HCT116 (cell line): ENCODE measurements around the gene MCC. TPM values are rescaled to one million over a fixed set of nuclear protein-coding genes. Genes with fewer than 3 reads are reported as not detected.

ENCODE experiments used
- ATAC-seq: fragments of 200-7000 bp; cut with Tn5 transposase; 2 replicates; pipeline ENCODE4 v1.9.1; 2020; ENCODE audit warnings: mild to moderate bottlenecking, moderate library complexity
- BruUV-seq: library from RNA; stranded (reverse); fragments of 400-500 nt; replicated peaks from 2 replicates; lab custom pipeline; 2021; lab: Mats Ljungman, UMichigan
- CTCF ChIA-PET: fragments of 300-600 bp; sonication (Branson Sonifier 250); formaldehyde crosslinking; loops from one replicate; lab custom pipeline; 2021; ENCODE audit warnings: antibody characterized with exemption; lab: Charles Lee
- POLR2A ChIA-PET: fragments of 300-600, 350-600 bp; sonication (Branson Sonifier 250); formaldehyde crosslinking; loops from one replicate; lab custom pipeline; 2021; ENCODE audit warnings: antibody characterized with exemption; lab: Charles Lee
- RAD21 ChIA-PET, 2 experiments: fragments of 300-600 bp; sonication (Branson Sonifier 250); formaldehyde crosslinking; loops; one replicate each; lab custom pipeline; 2023; ENCODE audit warnings: low total read pairs in 2 of 2; ENCODE audit not compliant: uncharacterized antibody in 2 of 2, unreplicated experiment in 2 of 2, low non-redundant PET in 1 of 2; lab: Charles Lee
- DNase-seq: peaks from one replicate; pipeline ENCODE4 v3.0.0-alpha.2; 2010; ENCODE audit warnings: low read depth, low spot score
- H2AFZ ChIP-seq: fragments of 200-600 bp; shearing (Covaris generic), sonication (generic); 2 replicates; pipeline ENCODE4 v1.6.1; 2017; ENCODE audit warnings: low read depth, mixed run types, mixed read lengths, antibody characterized with exemption, low read length; ENCODE audit not compliant: poor library complexity, severe bottlenecking
- H3K27ac ChIP-seq: 2 replicates; pipeline ENCODE4 v1.5.1; 2012; ENCODE audit warnings: low read depth, low read length
- H3K27me3 ChIP-seq: fragments of 200-600 bp; sonication (generic); 2 replicates; pipeline ENCODE4 v1.6.1; 2016; ENCODE audit warnings: mixed run types, low read length, mixed read lengths; ENCODE audit not compliant: insufficient read depth
- H3K36me3 ChIP-seq, 2 experiments: fragments of 200-500 bp in 1 of 2; fragments of 200-600 bp in 1 of 2; sonication (Bioruptor generic) in 1 of 2; sonication (generic) in 1 of 2; 2 replicates each; pipeline versions ENCODE4 v1.5.1 to v1.6.1; 2014 to 2016; ENCODE audit warnings: low read length in 2 of 2, inconsistent platforms in 1 of 2, mixed read lengths in 1 of 2, mixed run types in 1 of 2; ENCODE audit not compliant: insufficient read depth in 2 of 2, control insufficient read depth in 1 of 2
- H3K4me1 ChIP-seq, 2 experiments: fragments of 200-600 bp in 1 of 2; sonication (generic) in 1 of 2; 2 replicates each; pipeline versions ENCODE4 v1.5.1 to v1.6.1; 2012 to 2017; ENCODE audit warnings: low read length in 2 of 2, inconsistent platforms in 1 of 2, mild to moderate bottlenecking in 1 of 2, mixed read lengths in 1 of 2, mixed run types in 1 of 2, moderate library complexity in 1 of 2; ENCODE audit not compliant: insufficient read depth in 2 of 2, control insufficient read depth in 1 of 2
- H3K4me2 ChIP-seq: fragments of 200-600 bp; sonication (generic); 2 replicates; pipeline ENCODE4 v1.6.1; 2017; ENCODE audit warnings: mixed run types, low read length, mixed read lengths
- H3K4me3 ChIP-seq, 2 experiments: fragments of 200-600 bp in 1 of 2; sonication (generic) in 1 of 2; replicated peaks in 1 of 2; 2 replicates each; pipeline ENCODE4 v1.5.1; 2011 to 2016; ENCODE audit warnings: low read length in 2 of 2, control low read depth in 1 of 2, low read depth in 1 of 2, mild to moderate bottlenecking in 1 of 2, mixed read lengths in 1 of 2, mixed run types in 1 of 2
- H3K79me2 ChIP-seq: fragments of 200-600 bp; sonication (generic); 2 replicates; pipeline ENCODE4 v1.6.1; 2017; ENCODE audit warnings: mild to moderate bottlenecking, mixed run types, low read length, moderate library complexity, mixed read lengths; ENCODE audit not compliant: insufficient read depth
- H3K9ac ChIP-seq: fragments of 200-600 bp; sonication (generic); 2 replicates; pipeline ENCODE4 v1.6.1; 2016; ENCODE audit warnings: low read length, mixed read lengths
- H3K9me2 ChIP-seq: fragments of 200-600 bp; sonication (generic), shearing (Covaris generic); 2 replicates; pipeline ENCODE4 v1.6.1; 2017; ENCODE audit warnings: mixed run types, mild to moderate bottlenecking, moderate library complexity; ENCODE audit not compliant: insufficient read depth
- H3K9me3 ChIP-seq, 2 experiments: fragments of 200-500 bp in 1 of 2; fragments of 200-600 bp in 1 of 2; sonication (Bioruptor generic) in 1 of 2; sonication (generic) in 1 of 2; 2 replicates each; pipeline ENCODE4 v1.6.1; 2014 to 2017; ENCODE audit warnings: low read length in 2 of 2, mixed read lengths in 2 of 2, inconsistent platforms in 1 of 2, low read depth in 1 of 2, mild to moderate bottlenecking in 1 of 2, mixed run types in 1 of 2, moderate library complexity in 1 of 2; ENCODE audit not compliant: control insufficient read depth in 1 of 2, insufficient read depth in 1 of 2
- H4K20me1 ChIP-seq: fragments of 200-600 bp; sonication (generic), shearing (Covaris generic); 2 replicates; pipeline ENCODE4 v1.6.1; 2017; ENCODE audit warnings: mixed run types, mild to moderate bottlenecking, moderate library complexity; ENCODE audit not compliant: insufficient read depth
- CBX3 ChIP-seq: IDR thresholded peaks from 2 replicates; pipeline ENCODE4 v1.6.1; 2012; ENCODE audit warnings: low read depth
- CEBPB ChIP-seq: IDR thresholded peaks from 2 replicates; pipeline ENCODE4 v1.6.1; 2012; ENCODE audit warnings: low read depth
- EGR1 ChIP-seq: IDR thresholded peaks from 2 replicates; pipeline ENCODE4 v1.6.1; 2012; ENCODE audit warnings: low read depth
- ELF1 ChIP-seq: IDR thresholded peaks from 2 replicates; pipeline ENCODE4 v1.6.1; 2012; ENCODE audit warnings: low read depth, borderline replicate concordance
- EZH2 ChIP-seq: fragments of 200-600 bp; sonication (generic); IDR thresholded peaks from 2 replicates; pipeline ENCODE4 v1.6.1; 2017; ENCODE audit warnings: antibody characterized with exemption, mixed run types
- EZH2phosphoT487 ChIP-seq: fragments of 200-600 bp; IDR thresholded peaks from 2 replicates; pipeline ENCODE4 v1.6.1; 2018; ENCODE audit warnings: antibody characterized with exemption, borderline replicate concordance
- JUND ChIP-seq: IDR thresholded peaks from 2 replicates; pipeline ENCODE4 v1.6.1; 2012
- MAX ChIP-seq: IDR thresholded peaks from 2 replicates; pipeline ENCODE4 v1.6.1; 2012
- POLR2AphosphoS5 ChIP-seq: IDR thresholded peaks from 2 replicates; pipeline ENCODE4 v1.6.1; 2011; ENCODE audit warnings: mild to moderate bottlenecking, low read depth, low read length, moderate library complexity
- RAD21 ChIP-seq: IDR thresholded peaks from 2 replicates; pipeline ENCODE4 v1.6.1; 2012; ENCODE audit warnings: low read depth, mild to moderate bottlenecking
- REST ChIP-seq: IDR thresholded peaks from 2 replicates; pipeline ENCODE4 v1.6.1; 2012; ENCODE audit warnings: low read depth
- SIN3A ChIP-seq: IDR thresholded peaks from 2 replicates; pipeline ENCODE4 v1.6.1; 2012; ENCODE audit warnings: low read depth
- SP1 ChIP-seq: IDR thresholded peaks from 2 replicates; pipeline ENCODE4 v1.6.1; 2012; ENCODE audit warnings: low read depth
- ZFX ChIP-seq: fragments of 450-650 bp; IDR thresholded peaks from 2 replicates; pipeline ENCODE4 v1.6.1; 2017
- ZNF274 ChIP-seq: fragments of 200-500 bp; sonication (Bioruptor generic); IDR thresholded peaks from 2 replicates; pipeline ENCODE4 v1.6.1; 2014; ENCODE audit warnings: mild to moderate bottlenecking, low read depth, low read length, inconsistent platforms
- intact Hi-C: fragments of 100-400 bp; cut with micrococcal nuclease; formaldehyde crosslinking; loops from 2 replicates; pipeline ENCODE4 v1.10.0; 2022
- total RNA-seq: library from RNA; stranded (reverse); gene quantifications from one replicate; pipeline ENCODE4 v1.2.1, GENCODE V29; 2021; ENCODE audit not compliant: unreplicated experiment
- TF ChIP-seq, protein P1 (sequence below): IDR thresholded peaks from 2 replicates; pipeline ENCODE4 v1.6.1; 2012
- TF ChIP-seq, protein P2 (sequence below): IDR thresholded peaks from 2 replicates; pipeline ENCODE4 v1.6.1; 2011; ENCODE audit warnings: mild to moderate bottlenecking, low read length, moderate library complexity; ENCODE audit not compliant: insufficient replicate concordance; ENCODE audit errors: extremely low read depth

The MCC gene
- total RNA-seq, 1 experiment from 2014 or later: 20.1 TPM

- TF ChIP-seq MAX: no peak
- TF ChIP-seq, protein P1, sequence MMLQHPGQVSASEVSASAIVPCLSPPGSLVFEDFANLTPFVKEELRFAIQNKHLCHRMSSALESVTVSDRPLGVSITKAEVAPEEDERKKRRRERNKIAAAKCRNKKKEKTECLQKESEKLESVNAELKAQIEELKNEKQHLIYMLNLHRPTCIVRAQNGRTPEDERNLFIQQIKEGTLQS: no peak
- no peak for TF ChIP-seq ZFX
- TF ChIP-seq SP1: no peak
- no peak for TF ChIP-seq RAD21
- TF ChIP-seq, protein P2, sequence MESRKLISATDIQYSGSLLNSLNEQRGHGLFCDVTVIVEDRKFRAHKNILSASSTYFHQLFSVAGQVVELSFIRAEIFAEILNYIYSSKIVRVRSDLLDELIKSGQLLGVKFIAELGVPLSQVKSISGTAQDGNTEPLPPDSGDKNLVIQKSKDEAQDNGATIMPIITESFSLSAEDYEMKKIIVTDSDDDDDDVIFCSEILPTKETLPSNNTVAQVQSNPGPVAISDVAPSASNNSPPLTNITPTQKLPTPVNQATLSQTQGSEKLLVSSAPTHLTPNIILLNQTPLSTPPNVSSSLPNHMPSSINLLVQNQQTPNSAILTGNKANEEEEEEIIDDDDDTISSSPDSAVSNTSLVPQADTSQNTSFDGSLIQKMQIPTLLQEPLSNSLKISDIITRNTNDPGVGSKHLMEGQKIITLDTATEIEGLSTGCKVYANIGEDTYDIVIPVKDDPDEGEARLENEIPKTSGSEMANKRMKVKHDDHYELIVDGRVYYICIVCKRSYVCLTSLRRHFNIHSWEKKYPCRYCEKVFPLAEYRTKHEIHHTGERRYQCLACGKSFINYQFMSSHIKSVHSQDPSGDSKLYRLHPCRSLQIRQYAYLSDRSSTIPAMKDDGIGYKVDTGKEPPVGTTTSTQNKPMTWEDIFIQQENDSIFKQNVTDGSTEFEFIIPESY: no peak
- TF ChIP-seq CEBPB: no peak
Measured at GRCh38 chr5:113161806-113162205, 326.4 kb downstream of the MCC start (continued).

- ChIA-PET RAD21 (no interaction called here), CTCF (no interaction called here), POLR2A (no interaction called here)
- no peaks in the 10 kb centered on the region for H3K36me3 ChIP-seq
- H3K27me3 ChIP-seq: no peaks in the 10 kb centered on the region
- H3K79me2 ChIP-seq: peaks cover 8% of the 10 kb centered on the region
- no peaks in the 10 kb centered on the region for H3K9me3 ChIP-seq
- DNase-seq (no peak), ATAC-seq (no peak)
- no peaks in the 10 kb centered on the region for H3K9me2 ChIP-seq
- no TSS peak for BruUV-seq
- no peak overlapping the region for H2AFZ ChIP-seq
- H3K9ac ChIP-seq: no peak overlapping the region
- no peaks in the 10 kb centered on the region for H4K20me1 ChIP-seq
- no peak overlapping the region for H3K4me3 ChIP-seq
- peaks cover 21 to 32% of the 10 kb centered on the region in 2 experiments for H3K4me1 ChIP-seq
- no peak overlapping the region for H3K27ac ChIP-seq
- intact Hi-C loops: no loop called here
- TF ChIP-seq SIN3A: no peak
- TF ChIP-seq ZNF274: no peak
- TF ChIP-seq CBX3: no peak
- TF ChIP-seq EGR1: no peak
- TF ChIP-seq CEBPB: no peak
- TF ChIP-seq EZH2phosphoT487: no peak
- TF ChIP-seq ELF1: no peak
- no peak for TF ChIP-seq REST
- no peak for TF ChIP-seq EZH2
- no peak for TF ChIP-seq JUND
- TF ChIP-seq POLR2AphosphoS5: no peak
- no peak overlapping the region for H3K4me2 ChIP-seq
Measured at GRCh38 chr5:113157886-113158285, 330.4 kb downstream of the MCC start.
